Astrocyte (in vitro differentiated cells and primary cell): ENCODE results near the gene MPP7. TPM values are rescaled to one million over a fixed set of nuclear protein-coding genes. Genes with fewer than 3 reads are reported as not detected.

Experiments used
- DNase-seq: peaks from one replicate; pipeline ENCODE4 v3.0.0-alpha.2; 2010; ENCODE audit warnings: low read depth
- FAIRE-seq: peaks from 2 replicates; lab custom pipeline; 2011; peaks lifted over from hg19 to GRCh38; lab: Jason Lieb, UNC
- H2AFZ ChIP-seq: 2 replicates; pipeline ENCODE4 v1.6.0; 2012; ENCODE audit warnings: low read depth, low read length, inconsistent platforms
- H3K27ac ChIP-seq: 2 replicates; pipeline ENCODE4 v1.5.1; 2011; ENCODE audit warnings: low read depth, low read length, inconsistent platforms
- H3K27me3 ChIP-seq: 2 replicates; pipeline ENCODE4 v1.6.0; 2011; ENCODE audit warnings: low read length, inconsistent platforms; ENCODE audit not compliant: insufficient read depth
- H3K36me3 ChIP-seq: 2 replicates; pipeline ENCODE4 v1.5.1; 2011; ENCODE audit warnings: low read length, inconsistent platforms; ENCODE audit not compliant: insufficient read depth
- H3K4me1 ChIP-seq: 2 replicates; pipeline ENCODE4 v1.5.1; 2011; ENCODE audit warnings: low read length, inconsistent platforms; ENCODE audit not compliant: insufficient read depth
- H3K4me2 ChIP-seq: 2 replicates; pipeline ENCODE4 v1.6.0; 2012; ENCODE audit warnings: low read length, inconsistent platforms
- H3K4me3 ChIP-seq: 2 replicates; pipeline ENCODE4 v1.5.1; 2011; ENCODE audit warnings: low read depth, mild to moderate bottlenecking, low read length, inconsistent platforms; ENCODE audit not compliant: insufficient read depth
- H3K79me2 ChIP-seq: 2 replicates; pipeline ENCODE4 v1.6.0; 2012; ENCODE audit warnings: mild to moderate bottlenecking, low read length, inconsistent platforms; ENCODE audit not compliant: insufficient read depth
- H3K9ac ChIP-seq: 2 replicates; pipeline ENCODE4 v1.6.0; 2012; ENCODE audit warnings: mild to moderate bottlenecking, low read length, inconsistent platforms
- H3K9me3 ChIP-seq: 2 replicates; pipeline ENCODE4 v1.5.1; 2012; ENCODE audit warnings: low read depth, mild to moderate bottlenecking, low read length, inconsistent platforms; ENCODE audit not compliant: insufficient read depth
- H4K20me1 ChIP-seq: 2 replicates; pipeline ENCODE4 v1.6.0; 2012; ENCODE audit warnings: low read length, inconsistent platforms; ENCODE audit not compliant: insufficient read depth
- H3K27ac Mint-ChIP-seq: one replicate; pipeline ENCODE4 v1.8.0; 2021; ENCODE audit warnings: mild to moderate bottlenecking, mixed read lengths; ENCODE audit not compliant: unreplicated experiment
- H3K27me3 Mint-ChIP-seq: one replicate; pipeline ENCODE4 v1.8.0; 2021; ENCODE audit warnings: low read depth, mixed read lengths; ENCODE audit not compliant: unreplicated experiment
- H3K36me3 Mint-ChIP-seq: one replicate; pipeline ENCODE4 v1.8.0; 2021; ENCODE audit warnings: low read depth, mixed read lengths; ENCODE audit not compliant: unreplicated experiment
- H3K4me1 Mint-ChIP-seq: one replicate; pipeline ENCODE4 v1.8.0; 2021; ENCODE audit warnings: low read depth, mixed read lengths; ENCODE audit not compliant: unreplicated experiment
- H3K4me3 Mint-ChIP-seq: one replicate; pipeline ENCODE4 v1.8.0; 2021; ENCODE audit warnings: mild to moderate bottlenecking, moderate library complexity, mixed read lengths; ENCODE audit not compliant: unreplicated experiment
- H3K9me3 Mint-ChIP-seq: one replicate; pipeline ENCODE4 v1.8.0; 2021; ENCODE audit warnings: mild to moderate bottlenecking, mixed read lengths; ENCODE audit not compliant: unreplicated experiment
- EZH2 ChIP-seq: IDR thresholded peaks from 2 replicates; pipeline ENCODE4 v1.6.1; 2012; ENCODE audit warnings: mild to moderate bottlenecking, low read length, inconsistent platforms; ENCODE audit not compliant: insufficient read depth
- total RNA-seq: library from RNA; stranded (reverse); gene quantifications from 2 replicates; pipeline ENCODE4 v1.2.1, GENCODE V29; 2021
- TF ChIP-seq, protein P1 (sequence below): IDR thresholded peaks from 2 replicates; pipeline ENCODE4 v1.5.1; 2011; ENCODE audit warnings: low read depth, mild to moderate bottlenecking, inconsistent platforms, low read length, moderate library complexity; ENCODE audit not compliant: insufficient read depth

The MPP7 gene
- total RNA-seq, 1 donor from 2014 or later, result 7.1 TPM

GRCh38 chr10:28284126-28284525 is 18.7 kb downstream of the MPP7 start:
- Histone ChIP-seq H3K27ac (no peak overlapping the region), H3K79me2 (no peaks in the 10 kb centered on the region), H3K9me3 (no peaks in the 10 kb centered on the region), H4K20me1 (no peaks in the 10 kb centered on the region), H3K27me3 (no peaks in the 10 kb centered on the region), H3K9ac (no peak overlapping the region), H3K4me2 (no peak overlapping the region), H3K36me3 (no peaks in the 10 kb centered on the region), H2AFZ (no peak overlapping the region), H3K4me3 (no peak overlapping the region), H3K4me1 (peaks cover 14% of the 10 kb centered on the region)
- Mint-ChIP-seq H3K27ac (no peak overlapping the region), H3K4me3 (no peak overlapping the region), H3K36me3 (no peaks in the 10 kb centered on the region), H3K27me3 (no peaks in the 10 kb centered on the region), H3K9me3 (no peaks in the 10 kb centered on the region), H3K4me1 (peaks cover 32% of the 10 kb centered on the region)
- FAIRE-seq (no peak), DNase-seq (no peak)
- TF ChIP-seq EZH2, result no peak

- Histone ChIP-seq H3K79me2 (no peaks in the 10 kb centered on the region), H3K36me3 (no peaks in the 10 kb centered on the region), H3K4me1 (peaks cover 14% of the 10 kb centered on the region), H3K4me2 (no peak overlapping the region), H3K9ac (no peak overlapping the region), H3K4me3 (no peak overlapping the region), H4K20me1 (no peaks in the 10 kb centered on the region), H3K9me3 (no peaks in the 10 kb centered on the region), H3K27ac (no peak overlapping the region), H2AFZ (no peak overlapping the region), H3K27me3 (no peaks in the 10 kb centered on the region)
- Mint-ChIP-seq H3K36me3 (no peaks in the 10 kb centered on the region), H3K9me3 (no peaks in the 10 kb centered on the region), H3K27me3 (no peaks in the 10 kb centered on the region), H3K27ac (no peak overlapping the region), H3K4me1 (peaks cover 32% of the 10 kb centered on the region), H3K4me3 (no peak overlapping the region)
- FAIRE-seq (no peak), DNase-seq (no peak)
- TF ChIP-seq, protein P1, sequence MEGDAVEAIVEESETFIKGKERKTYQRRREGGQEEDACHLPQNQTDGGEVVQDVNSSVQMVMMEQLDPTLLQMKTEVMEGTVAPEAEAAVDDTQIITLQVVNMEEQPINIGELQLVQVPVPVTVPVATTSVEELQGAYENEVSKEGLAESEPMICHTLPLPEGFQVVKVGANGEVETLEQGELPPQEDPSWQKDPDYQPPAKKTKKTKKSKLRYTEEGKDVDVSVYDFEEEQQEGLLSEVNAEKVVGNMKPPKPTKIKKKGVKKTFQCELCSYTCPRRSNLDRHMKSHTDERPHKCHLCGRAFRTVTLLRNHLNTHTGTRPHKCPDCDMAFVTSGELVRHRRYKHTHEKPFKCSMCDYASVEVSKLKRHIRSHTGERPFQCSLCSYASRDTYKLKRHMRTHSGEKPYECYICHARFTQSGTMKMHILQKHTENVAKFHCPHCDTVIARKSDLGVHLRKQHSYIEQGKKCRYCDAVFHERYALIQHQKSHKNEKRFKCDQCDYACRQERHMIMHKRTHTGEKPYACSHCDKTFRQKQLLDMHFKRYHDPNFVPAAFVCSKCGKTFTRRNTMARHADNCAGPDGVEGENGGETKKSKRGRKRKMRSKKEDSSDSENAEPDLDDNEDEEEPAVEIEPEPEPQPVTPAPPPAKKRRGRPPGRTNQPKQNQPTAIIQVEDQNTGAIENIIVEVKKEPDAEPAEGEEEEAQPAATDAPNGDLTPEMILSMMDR, result no peak
- TF ChIP-seq EZH2, result no peak
Observed at GRCh38 chr10:28283251-28283650, 19.6 kb downstream of the MPP7 start.

- H3K4me3 ChIP-seq, result no peak overlapping the region
- Mint-ChIP-seq H3K4me3 (no peak overlapping the region), H3K27ac (peak overlapping the region; percentile 79), H3K4me1 (peaks cover 31% of the 10 kb centered on the region), H3K36me3 (no peaks in the 10 kb centered on the region), H3K9me3 (no peaks in the 10 kb centered on the region), H3K27me3 (no peaks in the 10 kb centered on the region)
- no peaks in the 10 kb centered on the region for H3K79me2 ChIP-seq
- H3K9me3 ChIP-seq, result no peaks in the 10 kb centered on the region
- FAIRE-seq, result no peak
- no peaks in the 10 kb centered on the region for H4K20me1 ChIP-seq
- H2AFZ ChIP-seq, result no peak overlapping the region
- H3K4me1 ChIP-seq, result peaks cover 14% of the 10 kb centered on the region
- no peak overlapping the region for H3K4me2 ChIP-seq
- no peaks in the 10 kb centered on the region for H3K27me3 ChIP-seq
- H3K27ac ChIP-seq, result no peak overlapping the region
- no peak overlapping the region for H3K9ac ChIP-seq
- TF ChIP-seq, protein P1, result no peak
- no peak for TF ChIP-seq EZH2
- no peaks in the 10 kb centered on the region for H3K36me3 ChIP-seq
- DNase-seq, result no peak
Observed at GRCh38 chr10:28282336-28282735, 20.5 kb downstream of the MPP7 start.
